ENCODE results near the gene ZBTB24.
"Not testable (repeated sequence)": the region's sequence is repeated elsewhere in the genome, so short reads cannot be mapped to it uniquely, and the experiment has no call there.

ZBTB24 gene

GRCh38 chr6:109482905-109483734 lies at the start of gene ZBTB24:
Gene ZBTB24, minus strand, starts transcription at chr6:109483219. Its CDS starts 1,193 bp downstream, at chr6:109482026.
- peak; percentile 79 to 82 for DNase-seq (ENCODE audit: extremely low read depth in 1 of 2, low read depth in 1 of 2)

GRCh38 chr6:109531446-109531845 lies 48.4 kb upstream of the ZBTB24 start:
- DNase-seq (ENCODE audit: extremely low read depth in 1 of 2, low read depth in 1 of 2), result no peak

GRCh38 chr6:109527989-109528388 lies 45.0 kb upstream of the ZBTB24 start:
- DNase-seq (ENCODE audit: extremely low read depth in 1 of 2, low read depth in 1 of 2), result no peak

GRCh38 chr6:109526905-109527628 lies 44.0 kb upstream of the ZBTB24 start:
- peak in 1 of 2 donors; percentile 15 for DNase-seq (ENCODE audit: extremely low read depth in 1 of 2, low read depth in 1 of 2)

GRCh38 chr6:109524129-109524528 lies 41.1 kb upstream of the ZBTB24 start:
- no peak for DNase-seq (ENCODE audit: extremely low read depth in 1 of 2, low read depth in 1 of 2)

- DNase-seq (ENCODE audit: extremely low read depth in 1 of 2, low read depth in 1 of 2), result no peak
Measured at GRCh38 chr6:109523478-109523877, 40.5 kb upstream of the ZBTB24 start.

GRCh38 chr6:109521080-109521479 lies 38.1 kb upstream of the ZBTB24 start:
- DNase-seq (ENCODE audit: extremely low read depth in 1 of 2, low read depth in 1 of 2), result no peak

- not testable (repeated sequence) for DNase-seq (ENCODE audit: extremely low read depth in 1 of 2, low read depth in 1 of 2)
Measured at GRCh38 chr6:109519647-109520046, 36.6 kb upstream of the ZBTB24 start.

GRCh38 chr6:109516929-109517328 lies 33.9 kb upstream of the ZBTB24 start:
- no peak for DNase-seq (ENCODE audit: extremely low read depth in 1 of 2, low read depth in 1 of 2)

GRCh38 chr6:109515781-109516409 lies 32.9 kb upstream of the ZBTB24 start:
- no peak for DNase-seq (ENCODE audit: extremely low read depth in 1 of 2, low read depth in 1 of 2)

- no peak for DNase-seq (ENCODE audit: extremely low read depth in 1 of 2, low read depth in 1 of 2)
Measured at GRCh38 chr6:109514946-109515345, 31.9 kb upstream of the ZBTB24 start.

- DNase-seq (ENCODE audit: extremely low read depth in 1 of 2, low read depth in 1 of 2), result no peak
Measured at GRCh38 chr6:109513571-109514071, 30.6 kb upstream of the ZBTB24 start.

- no peak for DNase-seq (ENCODE audit: extremely low read depth in 1 of 2, low read depth in 1 of 2)
Measured at GRCh38 chr6:109512271-109512817, 29.3 kb upstream of the ZBTB24 start.

- DNase-seq (ENCODE audit: extremely low read depth in 1 of 2, low read depth in 1 of 2), result no peak
Measured at GRCh38 chr6:109511832-109512231, 28.8 kb upstream of the ZBTB24 start.

GRCh38 chr6:109510358-109510757 lies 27.3 kb upstream of the ZBTB24 start:
- DNase-seq (ENCODE audit: extremely low read depth in 1 of 2, low read depth in 1 of 2), result no peak

GRCh38 chr6:109508166-109508860 lies 25.3 kb upstream of the ZBTB24 start:
- DNase-seq (ENCODE audit: extremely low read depth in 1 of 2, low read depth in 1 of 2), result no peak

GRCh38 chr6:109507490-109508072 lies 24.6 kb upstream of the ZBTB24 start:
- DNase-seq (ENCODE audit: extremely low read depth in 1 of 2, low read depth in 1 of 2), result no peak

GRCh38 chr6:109506841-109507240 lies 23.8 kb upstream of the ZBTB24 start:
- no peak for DNase-seq (ENCODE audit: extremely low read depth in 1 of 2, low read depth in 1 of 2)

GRCh38 chr6:109506314-109506713 lies 23.3 kb upstream of the ZBTB24 start:
- no peak for DNase-seq (ENCODE audit: extremely low read depth in 1 of 2, low read depth in 1 of 2)

Data from stimulated activated CD8-positive, alpha-beta memory T cell treated with anti-CD3 and anti-CD28 coated beads, Interleukin-7, amount 100 ng/mL, for 48 hours (primary cell).